PC-3 (cell line): ENCODE results near the gene CAPN12. TPM values are rescaled to one million over a fixed set of nuclear protein-coding genes. Genes with fewer than 3 reads are reported as not detected.

Experiments
- ATAC-seq: fragments of 200-7000 bp; cut with Tn5 transposase; 2 replicates; pipeline ENCODE4 v1.9.1; 2020; ENCODE audit warnings: mild to moderate bottlenecking, moderate library complexity
- BruUV-seq: library from RNA; stranded (reverse); fragments of 400-500 nt; replicated peaks from 2 replicates; lab custom pipeline; 2021; lab: Mats Ljungman, UMichigan
- CTCF ChIA-PET: fragments of 300-600 bp; sonication (Branson Sonifier 250); formaldehyde crosslinking; loops from one replicate; lab custom pipeline; 2022; ENCODE audit warnings: antibody characterized with exemption; lab: Charles Lee
- POLR2A ChIA-PET: fragments of 300-600 bp; sonication (Branson Sonifier 250); formaldehyde crosslinking; loops from one replicate; lab custom pipeline; 2022; ENCODE audit warnings: antibody characterized with exemption; ENCODE audit not compliant: unreplicated experiment; lab: Charles Lee
- DNase-seq: peaks from one replicate; pipeline ENCODE4 v3.0.0-alpha.2; 2015
- H2AFZ ChIP-seq: fragments of 300-600 bp; sonication (generic); 2 replicates; pipeline ENCODE4 v1.6.0; 2016; ENCODE audit warnings: antibody characterized with exemption, low read length
- H3F3A ChIP-seq: fragments of 300-600 bp; sonication (generic); one replicate; pipeline ENCODE4 v1.6.0; 2017; ENCODE audit warnings: antibody characterized with exemption, low read length, control low read depth, mild to moderate bottlenecking; ENCODE audit not compliant: unreplicated experiment
- H3K27ac ChIP-seq: fragments of 300-600 bp; sonication (generic); 2 replicates; pipeline ENCODE4 v1.5.1; 2016; ENCODE audit warnings: mild to moderate bottlenecking, low read length
- H3K27me3 ChIP-seq: fragments of 300-600 bp; sonication (generic); 2 replicates; pipeline ENCODE4 v1.6.1; 2016; ENCODE audit warnings: low read length, mixed read lengths
- H3K36me3 ChIP-seq: fragments of 300-600 bp; sonication (generic); 2 replicates; pipeline ENCODE4 v1.6.1; 2016; ENCODE audit warnings: low read depth, mixed run types, low read length, mixed read lengths
- H3K4me1 ChIP-seq: fragments of 300-600 bp; sonication (generic); 2 replicates; pipeline ENCODE4 v1.5.1; 2016; ENCODE audit warnings: low read length; ENCODE audit not compliant: insufficient read depth
- H3K4me2 ChIP-seq: fragments of 300-600 bp; sonication (generic); 2 replicates; pipeline ENCODE4 v1.6.0; 2016; ENCODE audit warnings: low read length
- H3K4me3 ChIP-seq: fragments of 300-600 bp; sonication (generic); 2 replicates; pipeline ENCODE4 v1.5.1; 2016; ENCODE audit warnings: mild to moderate bottlenecking, low read length, mixed read lengths
- H3K79me2 ChIP-seq: fragments of 300-600 bp; sonication (generic); 2 replicates; pipeline ENCODE4 v1.6.1; 2017; ENCODE audit warnings: low read length, mixed read lengths
- H3K9ac ChIP-seq: fragments of 300-600 bp; sonication (generic); 2 replicates; pipeline ENCODE4 v1.6.0; 2016; ENCODE audit warnings: mild to moderate bottlenecking, low read length
- H3K9me2 ChIP-seq: fragments of 300-600 bp; sonication (generic); replicated peaks from 2 replicates; pipeline ENCODE4 v1.6.1; 2016; ENCODE audit warnings: mixed run types, low read length, mixed read lengths
- H3K9me3 ChIP-seq: fragments of 300-600 bp; sonication (generic); 2 replicates; pipeline ENCODE4 v1.6.1; 2016; ENCODE audit warnings: low read length, mixed read lengths
- H4K20me1 ChIP-seq: fragments of 300-600 bp; sonication (generic); 2 replicates; pipeline ENCODE4 v1.6.1; 2016; ENCODE audit warnings: low read length, mixed read lengths
- CTCF ChIP-seq: fragments of 300-600 bp; sonication (generic); conservative IDR thresholded peaks from 2 replicates; pipeline ENCODE4 v1.5.1; 2017; ENCODE audit warnings: antibody characterized with exemption, low read depth, mild to moderate bottlenecking, low read length
- EZH2 ChIP-seq: fragments of 300-600 bp; sonication (generic); IDR thresholded peaks from one replicate; pipeline ENCODE4 v1.6.1; 2017; ENCODE audit warnings: antibody characterized with exemption, mild to moderate bottlenecking, low read length; ENCODE audit not compliant: unreplicated experiment
- EZH2phosphoT487 ChIP-seq: fragments of 300-600 bp; sonication (generic); IDR thresholded peaks from 2 replicates; pipeline ENCODE4 v1.6.1; 2018; ENCODE audit warnings: mild to moderate bottlenecking, antibody characterized with exemption, low read length, borderline replicate concordance
- intact Hi-C: fragments of 100-400 bp; cut with micrococcal nuclease; formaldehyde crosslinking; loops from 2 replicates; pipeline ENCODE4 v1.9.0; 2023
- total RNA-seq: library from RNA; depleted of rRNA; stranded (reverse); fragments of >200 nt; gene quantifications from 2 replicates; pipeline ENCODE4 v1.2.3, GENCODE V29; 2014

The CAPN12 gene
- total RNA-seq, 1 experiment from 2014 or later, result 3.8 TPM

GRCh38 chr19:38684862-38685665 is 59.2 kb downstream of the CAPN12 start:
- Histone ChIP-seq H3K27me3 (no peaks in the 10 kb centered on the region), H3F3A (peaks cover 11% of the 10 kb centered on the region), H2AFZ (no peak overlapping the region), H3K79me2 (peaks cover 85% of the 10 kb centered on the region), H3K9ac (peak overlapping the region; percentile 98), H3K9me2 (no peaks in the 10 kb centered on the region), H3K4me2 (peak overlapping the region; percentile 83), H3K36me3 (peaks cover 46% of the 10 kb centered on the region), H4K20me1 (no peaks in the 10 kb centered on the region), H3K4me3 (peak overlapping the region; percentile 6; the same call in 1 of the 2 replicates), H3K27ac (peak overlapping the region; percentile 100), H3K9me3 (no peaks in the 10 kb centered on the region), H3K4me1 (peaks cover 82% of the 10 kb centered on the region)
- DNase-seq (no peak), ATAC-seq (no peak)
- ChIA-PET POLR2A (no interaction called here), CTCF (no interaction called here)
- TSS peak; percentile 70 for BruUV-seq
- no peak for TF ChIP-seq EZH2phosphoT487
- TF ChIP-seq EZH2, result no peak
- no peak for TF ChIP-seq CTCF
- intact Hi-C loops, result loop anchor here (5.0 kb wide), 1 partner anchor 38 kb away; the partner anchor contains the start of gene ACTN4

GRCh38 chr19:38684078-38684861 is 60.0 kb downstream of the CAPN12 start:
- CTCF ChIA-PET, result no interaction called here
- Histone ChIP-seq H3K27ac (peak overlapping the region; percentile 100), H3F3A (peaks cover 6% of the 10 kb centered on the region), H3K9me2 (no peaks in the 10 kb centered on the region), H3K4me2 (peak overlapping the region; percentile 83), H3K79me2 (peaks cover 85% of the 10 kb centered on the region), H3K9ac (peak overlapping the region; percentile 98), H3K4me1 (peaks cover 75% of the 10 kb centered on the region), H3K4me3 (peak overlapping the region; percentile 42; the same call in 1 of the 2 replicates), H2AFZ (no peak overlapping the region), H3K27me3 (no peaks in the 10 kb centered on the region), H4K20me1 (no peaks in the 10 kb centered on the region), H3K9me3 (no peaks in the 10 kb centered on the region), H3K36me3 (peaks cover 49% of the 10 kb centered on the region)
- DNase-seq (peak; percentile 88), ATAC-seq (peak; percentile 59)
- intact Hi-C loops, result loop anchor here (5.0 kb wide), 1 partner anchor 37 kb away; the partner anchor contains the start of gene ACTN4
- POLR2A ChIA-PET, result interaction anchor here (0.5 to 1.0 kb wide), 3 partner anchors 34 to 362 kb away, joined by 3 to 6 read pairs (median 3); no protein-coding TSS in a partner anchor
- TF ChIP-seq EZH2 (no peak), EZH2phosphoT487 (no peak), CTCF (no peak)
- BruUV-seq, result no TSS peak
